Measurements from ENCODE around the gene CNKSR3. TPM values are rescaled to one million over a fixed set of nuclear protein-coding genes. Genes with fewer than 3 reads are reported as not detected.

Gene CNKSR3
- polyA plus RNA-seq, 1 experiment = 5.2 TPM

Small RNAs within 50 kb of the gene (small RNA-seq; reads per million reads assigned to genes)
- gene AL357075.2 (ENCODE audit: insufficient read length, low read depth, low replicate concordance) = not detected

Other genes starting within 250 kb of the CNKSR3 start
- 0.02 and 0.10 TPM in 2 replicates for gene IPCEF1, start 153.9 kb downstream of the CNKSR3 start, polyA plus RNA-seq (2011; rRNA removed)
- 13.1 and 18.4 TPM in 2 replicates for gene SCAF8, start 222.7 kb upstream of the CNKSR3 start, polyA plus RNA-seq (2011; rRNA removed)

All from BJ (cell line).